Fibroblast of the aortic adventitia (primary cell): Measurements from ENCODE around the gene OTX1. TPM values are rescaled to one million over a fixed set of nuclear protein-coding genes. Genes with fewer than 3 reads are reported as not detected.

Experiments used
- DNase-seq: peaks from one replicate; pipeline ENCODE4 v3.0.0-alpha.2; 2010; ENCODE audit warnings: low read depth
- H3K4me3 ChIP-seq: 2 replicates; pipeline ENCODE4 v1.5.1; 2011; ENCODE audit warnings: low read depth, mild to moderate bottlenecking, control low read depth, low read length, moderate library complexity
- total RNA-seq: library from RNA; depleted of rRNA; stranded (reverse); fragments of >200 nt; gene quantifications from 2 replicates; pipeline ENCODE4 v1.2.3, GENCODE V29; 2012; ENCODE audit warnings: low replicate concordance
- TF ChIP-seq, protein P1 (sequence below): IDR thresholded peaks from 2 replicates; pipeline ENCODE4 v1.5.1; 2011; ENCODE audit warnings: mild to moderate bottlenecking, low read length, control low read depth, inconsistent platforms; ENCODE audit not compliant: insufficient read depth

The OTX1 gene
- 0.27 and 0.57 TPM in 2 replicates for total RNA-seq

GRCh38 chr2:63050334-63051041 lies at the start of gene OTX1:
Gene OTX1 (plus strand): TSS chr2:63050830. CDS start chr2:63052991, 2,161 bp downstream.
- TF ChIP-seq, protein P1, sequence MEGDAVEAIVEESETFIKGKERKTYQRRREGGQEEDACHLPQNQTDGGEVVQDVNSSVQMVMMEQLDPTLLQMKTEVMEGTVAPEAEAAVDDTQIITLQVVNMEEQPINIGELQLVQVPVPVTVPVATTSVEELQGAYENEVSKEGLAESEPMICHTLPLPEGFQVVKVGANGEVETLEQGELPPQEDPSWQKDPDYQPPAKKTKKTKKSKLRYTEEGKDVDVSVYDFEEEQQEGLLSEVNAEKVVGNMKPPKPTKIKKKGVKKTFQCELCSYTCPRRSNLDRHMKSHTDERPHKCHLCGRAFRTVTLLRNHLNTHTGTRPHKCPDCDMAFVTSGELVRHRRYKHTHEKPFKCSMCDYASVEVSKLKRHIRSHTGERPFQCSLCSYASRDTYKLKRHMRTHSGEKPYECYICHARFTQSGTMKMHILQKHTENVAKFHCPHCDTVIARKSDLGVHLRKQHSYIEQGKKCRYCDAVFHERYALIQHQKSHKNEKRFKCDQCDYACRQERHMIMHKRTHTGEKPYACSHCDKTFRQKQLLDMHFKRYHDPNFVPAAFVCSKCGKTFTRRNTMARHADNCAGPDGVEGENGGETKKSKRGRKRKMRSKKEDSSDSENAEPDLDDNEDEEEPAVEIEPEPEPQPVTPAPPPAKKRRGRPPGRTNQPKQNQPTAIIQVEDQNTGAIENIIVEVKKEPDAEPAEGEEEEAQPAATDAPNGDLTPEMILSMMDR: no peak
- peak within 1 kb of the TSS; percentile 68 for H3K4me3 ChIP-seq
- DNase-seq: peak; percentile 49

GRCh38 chr2:63001576-63001975 lies 49.1 kb upstream of the OTX1 start:
- DNase-seq: no peak
- H3K4me3 ChIP-seq: no peak overlapping the region
- TF ChIP-seq, protein P1: no peak

- H3K4me3 ChIP-seq: no peak overlapping the region
- TF ChIP-seq, protein P1: no peak
- DNase-seq: no peak
These were observed 47.3 kb upstream of the OTX1 start for GRCh38 chr2:63003351-63003750.

GRCh38 chr2:63007813-63008458 lies 42.7 kb upstream of the OTX1 start:
- H3K4me3 ChIP-seq: no peak overlapping the region
- TF ChIP-seq, protein P1: no peak
- DNase-seq: no peak

- DNase-seq: no peak
- TF ChIP-seq, protein P1: no peak
- H3K4me3 ChIP-seq: no peak overlapping the region
These were observed 41.8 kb upstream of the OTX1 start for GRCh38 chr2:63008838-63009237.

DNA sequence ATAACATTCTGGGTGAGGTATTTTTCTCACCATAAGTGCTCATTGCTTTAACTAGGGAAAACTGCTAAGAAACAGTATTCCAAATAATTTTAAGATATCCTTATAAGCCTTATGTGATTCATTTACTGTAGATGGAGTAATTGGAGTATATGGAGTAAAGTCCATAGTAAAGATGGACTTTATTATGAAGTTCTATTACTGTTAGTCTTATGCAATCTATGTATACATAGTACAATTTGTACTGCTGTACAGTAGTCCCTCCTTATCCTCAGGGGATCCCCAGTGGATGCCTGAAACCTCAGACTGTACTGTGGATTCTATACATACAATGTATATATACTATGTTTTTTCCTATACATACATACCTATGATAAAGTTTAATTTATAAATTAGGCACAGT lies 41.1 kb upstream of the OTX1 start:
- TF ChIP-seq, protein P1: no peak
- no peak for DNase-seq
- no peak overlapping the region for H3K4me3 ChIP-seq
